Large intestine (tissue), 3 donors: ENCODE measurements around the gene OR51G2. TPM values are rescaled to one million over a fixed set of nuclear protein-coding genes. Genes with fewer than 3 reads are reported as not detected.

Source experiments
- DNase-seq, 2 donors: peaks; one replicate each; pipeline versions ENCODE4 v3.0.0 to v3.0.0-alpha.2; 2013
- H3K27ac ChIP-seq: one replicate; pipeline ENCODE4 v1.5.1; 2013; ENCODE audit warnings: low read length
- H3K27me3 ChIP-seq: 2 replicates; pipeline ENCODE4 v1.6.1; 2013; ENCODE audit warnings: low read length; ENCODE audit not compliant: control insufficient read depth, insufficient read depth
- H3K36me3 ChIP-seq: 2 replicates; pipeline ENCODE4 v1.6.1; 2013; ENCODE audit warnings: low read length; ENCODE audit not compliant: control insufficient read depth, insufficient read depth
- H3K4me1 ChIP-seq: one replicate; pipeline ENCODE4 v1.6.1; 2013; ENCODE audit warnings: low read length; ENCODE audit not compliant: control insufficient read depth, insufficient read depth
- H3K4me3 ChIP-seq: one replicate; pipeline ENCODE4 v1.5.1; 2013; ENCODE audit warnings: low read length
- H3K9me3 ChIP-seq: one replicate; pipeline ENCODE4 v1.6.1; 2013; ENCODE audit warnings: mild to moderate bottlenecking, low read depth, low read length, moderate library complexity; ENCODE audit not compliant: control insufficient read depth
- WGBS: methylation state at CpG from one replicate; pipeline ENCODE4 v1.1.5; 2013; ENCODE audit warnings: low lambda C conversion rate; ENCODE audit not compliant: insufficient coverage; 5-methylcytosine and 5-hydroxymethylcytosine counted together
- polyA plus RNA-seq: library from polyadenylated mRNA; unstranded; fragments of 120-200 nt; gene quantifications from one replicate; pipeline ENCODE4 v1.2.1, GENCODE V29; 2013

OR51G2 gene
- polyA plus RNA-seq, 1 donor = not detected

DNA sequence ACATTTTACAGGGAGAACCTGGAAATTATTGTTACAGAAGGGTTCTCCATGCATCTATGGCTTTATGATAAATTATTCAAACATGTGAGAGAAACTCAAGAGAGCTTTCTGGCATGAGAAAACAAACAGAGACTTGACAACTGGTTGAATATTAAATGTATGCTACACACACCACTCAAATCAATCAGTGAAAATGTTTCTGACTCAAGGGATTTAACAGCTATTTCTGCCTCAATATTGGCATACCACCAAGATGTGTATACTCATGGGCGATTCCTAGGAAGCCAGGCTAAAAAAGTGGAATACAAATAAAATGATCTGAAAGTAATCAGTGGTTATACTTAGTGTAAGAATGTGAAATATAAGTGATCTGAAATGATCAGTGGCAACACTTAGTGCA, 53.3 kb downstream of the OR51G2 start:
- DNase-seq = no peak
- WGBS = 50% methylated on average over 1 of the region's 1 CpG
- no peaks in the 10 kb centered on the region for H3K4me1 ChIP-seq
- no peak overlapping the region for H3K4me3 ChIP-seq
- H3K9me3 ChIP-seq = no peaks in the 10 kb centered on the region
- H3K27ac ChIP-seq = no peak overlapping the region
- no peaks in the 10 kb centered on the region for H3K36me3 ChIP-seq
- H3K27me3 ChIP-seq = no peaks in the 10 kb centered on the region

DNA sequence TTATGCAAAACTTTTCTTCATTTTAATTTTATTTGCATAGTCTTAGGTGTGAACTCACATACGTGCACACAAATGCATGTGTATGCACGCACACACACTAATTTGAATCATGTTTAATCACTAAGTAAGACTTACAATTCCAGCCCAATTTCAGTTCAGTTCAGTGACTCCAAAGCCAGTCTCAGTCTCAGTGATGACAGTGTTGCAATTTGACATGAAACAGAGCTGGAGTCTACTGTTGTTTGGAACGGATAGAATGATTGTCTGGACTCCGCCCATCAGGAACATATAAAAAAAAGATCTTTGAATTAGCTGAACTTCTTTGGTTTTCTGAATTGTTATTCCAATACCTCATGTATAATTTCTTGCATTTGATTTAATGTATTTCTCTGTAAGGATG, 55.3 kb downstream of the OR51G2 start:
- no peak overlapping the region for H3K27ac ChIP-seq
- DNase-seq = no peak
- H3K9me3 ChIP-seq = no peaks in the 10 kb centered on the region
- WGBS = no CpG with 5 or more reads among the region's 4 CpGs
- no peak overlapping the region for H3K4me3 ChIP-seq
- no peaks in the 10 kb centered on the region for H3K36me3 ChIP-seq
- H3K4me1 ChIP-seq = no peaks in the 10 kb centered on the region
- no peaks in the 10 kb centered on the region for H3K27me3 ChIP-seq

Other genes starting within 250 kb of the OR51G2 start
- gene OR51E2, start 221.5 kb downstream of the OR51G2 start, polyA plus RNA-seq = 0.34 TPM
- not detected for gene MMP26, start 214.6 kb downstream of the OR51G2 start, polyA plus RNA-seq
- gene OR51F1, start 149.4 kb downstream of the OR51G2 start, polyA plus RNA-seq = not detected
- not detected for gene OR52R1, start 115.0 kb downstream of the OR51G2 start, polyA plus RNA-seq
- gene OR51F2, start 98.0 kb downstream of the OR51G2 start, polyA plus RNA-seq = not detected
- gene OR51S1, start 70.1 kb downstream of the OR51G2 start, polyA plus RNA-seq = not detected
- not detected for gene OR51T1, start 37.5 kb downstream of the OR51G2 start, polyA plus RNA-seq
- gene OR51A7, start 15.6 kb downstream of the OR51G2 start, polyA plus RNA-seq = not detected
- not detected for gene OR51G1, start 5.0 kb upstream of the OR51G2 start, polyA plus RNA-seq
- not detected for gene OR51A4, start 28.3 kb upstream of the OR51G2 start, polyA plus RNA-seq
- gene OR51A2, start 36.4 kb upstream of the OR51G2 start, polyA plus RNA-seq = not detected
- not detected for gene OR51L1, start 75.5 kb upstream of the OR51G2 start, polyA plus RNA-seq
- not detected for gene OR52J3, start 127.2 kb upstream of the OR51G2 start, polyA plus RNA-seq
- gene OR52E2, start 140.3 kb upstream of the OR51G2 start, polyA plus RNA-seq = not detected
- not detected for gene OR52E1, start 150.2 kb upstream of the OR51G2 start, polyA plus RNA-seq
- gene OR52A5, start 219.0 kb upstream of the OR51G2 start, polyA plus RNA-seq = not detected
- not detected for gene OR52A1, start 235.4 kb upstream of the OR51G2 start, polyA plus RNA-seq